Omental fat pad (tissue), 4 donors: Measurements from ENCODE around the gene TFEB. TPM values are rescaled to one million over a fixed set of nuclear protein-coding genes. Genes with fewer than 3 reads are reported as not detected.

ENCODE experiments used
- ATAC-seq: fragments of 150-250 bp; one replicate; pipeline ENCODE4 v1.9.1; 2016; ENCODE audit warnings: mild to moderate bottlenecking, moderate library complexity; ENCODE audit not compliant: low FRiP score
- DNase-seq: peaks from one replicate; pipeline ENCODE4 v3.0.0-alpha.2; 2019; ENCODE audit warnings: low spot score
- total RNA-seq, 4 donors: library from RNA; depleted of rRNA; stranded (reverse); fragments of >200 nt; gene quantifications; one replicate each; pipeline ENCODE4 v1.1.0, GENCODE V29; 2016
- TF ChIP-seq, protein P1 (sequence below), 3 donors: fragments of 450-650 bp; IDR thresholded peaks; one replicate each; pipeline ENCODE4 v1.5.1; 2016 to 2017; ENCODE audit warnings: antibody characterized with exemption in 3 of 3, mild to moderate bottlenecking in 3 of 3, moderate library complexity in 2 of 3

Gene TFEB
- total RNA-seq, 4 donors from 2014 or later, result 7.1 to 24.4 (median 14.5) TPM

DNA sequence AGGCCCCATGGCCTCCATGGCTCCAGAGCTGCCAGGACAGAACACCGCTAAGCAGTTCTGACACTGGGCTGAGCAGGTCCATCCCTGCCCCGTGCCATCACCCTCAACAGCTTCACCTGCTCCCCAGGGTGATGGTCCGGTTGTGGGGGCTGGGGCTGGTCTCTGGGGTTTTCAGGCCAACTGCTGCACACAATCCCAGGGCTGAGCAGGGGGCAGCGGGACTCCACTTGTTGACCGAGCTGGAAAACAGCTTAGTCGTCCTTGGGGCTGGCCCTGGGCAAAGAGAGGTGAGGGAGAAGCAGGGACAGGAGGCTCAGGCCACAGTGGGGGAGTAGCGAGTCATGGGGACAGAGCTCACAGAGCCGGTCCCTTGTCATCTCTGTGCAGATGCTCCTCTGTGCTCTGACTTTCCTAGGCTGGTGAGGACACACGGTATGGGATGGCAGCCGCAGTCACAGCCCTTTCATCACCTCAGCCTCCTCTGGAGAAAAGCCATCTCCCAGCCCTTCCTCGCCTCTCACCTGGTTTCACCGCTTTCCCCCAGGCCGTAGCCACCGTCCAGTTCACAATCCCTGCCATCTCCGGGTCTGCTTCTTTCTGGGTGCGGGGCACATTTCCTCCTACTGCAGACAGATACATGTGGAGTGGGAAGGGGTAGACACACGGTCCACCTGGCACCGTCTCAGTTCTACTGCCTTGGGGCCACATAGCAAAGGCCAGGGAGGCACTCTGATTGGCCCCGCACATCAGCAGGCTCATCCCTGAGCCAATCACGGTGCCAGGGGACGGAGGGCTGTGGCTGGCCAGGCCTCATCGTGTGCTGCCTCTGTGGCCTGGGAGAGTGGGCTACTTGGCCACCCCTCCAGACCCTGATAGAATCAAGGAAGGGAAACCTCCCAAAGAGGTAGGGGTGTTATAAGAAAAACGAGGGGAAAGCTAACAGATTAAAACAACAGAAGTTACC lies 78.0 kb downstream of the TFEB start:
- TF ChIP-seq, protein P1, sequence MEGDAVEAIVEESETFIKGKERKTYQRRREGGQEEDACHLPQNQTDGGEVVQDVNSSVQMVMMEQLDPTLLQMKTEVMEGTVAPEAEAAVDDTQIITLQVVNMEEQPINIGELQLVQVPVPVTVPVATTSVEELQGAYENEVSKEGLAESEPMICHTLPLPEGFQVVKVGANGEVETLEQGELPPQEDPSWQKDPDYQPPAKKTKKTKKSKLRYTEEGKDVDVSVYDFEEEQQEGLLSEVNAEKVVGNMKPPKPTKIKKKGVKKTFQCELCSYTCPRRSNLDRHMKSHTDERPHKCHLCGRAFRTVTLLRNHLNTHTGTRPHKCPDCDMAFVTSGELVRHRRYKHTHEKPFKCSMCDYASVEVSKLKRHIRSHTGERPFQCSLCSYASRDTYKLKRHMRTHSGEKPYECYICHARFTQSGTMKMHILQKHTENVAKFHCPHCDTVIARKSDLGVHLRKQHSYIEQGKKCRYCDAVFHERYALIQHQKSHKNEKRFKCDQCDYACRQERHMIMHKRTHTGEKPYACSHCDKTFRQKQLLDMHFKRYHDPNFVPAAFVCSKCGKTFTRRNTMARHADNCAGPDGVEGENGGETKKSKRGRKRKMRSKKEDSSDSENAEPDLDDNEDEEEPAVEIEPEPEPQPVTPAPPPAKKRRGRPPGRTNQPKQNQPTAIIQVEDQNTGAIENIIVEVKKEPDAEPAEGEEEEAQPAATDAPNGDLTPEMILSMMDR (IDR thresholded peaks at IDR 0.05), result no peak
- ATAC-seq (no peak), DNase-seq (no peak)

DNA sequence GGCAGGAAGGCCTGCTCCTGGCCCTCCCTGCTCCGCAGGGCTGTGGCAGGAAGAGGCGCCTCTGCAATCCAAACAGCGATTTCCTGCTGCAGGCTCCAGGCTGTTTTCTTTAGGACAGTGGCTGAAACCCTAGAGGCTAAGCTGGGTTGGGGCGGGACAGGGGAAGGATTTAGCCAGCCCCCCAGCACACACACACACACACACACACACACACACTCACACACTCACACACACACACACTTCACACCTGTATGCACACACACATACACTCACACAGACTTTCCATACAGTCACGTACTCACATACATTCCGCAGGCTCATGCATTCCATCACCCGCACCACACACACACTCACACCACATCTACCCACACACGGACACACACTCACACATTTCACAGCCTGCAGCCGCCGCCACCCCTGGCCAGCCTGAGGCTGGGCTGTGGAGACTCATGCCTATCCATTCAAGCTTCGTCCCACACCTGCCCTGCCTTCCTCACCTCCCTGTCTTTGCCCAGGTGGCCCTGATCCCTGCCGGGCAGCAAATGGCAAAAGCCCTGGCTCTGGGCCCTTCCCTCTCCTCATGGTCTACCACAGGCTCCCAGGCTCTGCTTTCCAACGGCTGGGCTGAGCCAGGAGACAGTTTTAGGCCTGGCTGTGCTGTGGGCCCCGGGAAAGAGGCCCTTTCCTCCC lies 79.3 kb downstream of the TFEB start:
- DNase-seq (no peak), ATAC-seq (no peak)
- TF ChIP-seq, protein P1 (IDR thresholded peaks at IDR 0.05), result no peak

DNA sequence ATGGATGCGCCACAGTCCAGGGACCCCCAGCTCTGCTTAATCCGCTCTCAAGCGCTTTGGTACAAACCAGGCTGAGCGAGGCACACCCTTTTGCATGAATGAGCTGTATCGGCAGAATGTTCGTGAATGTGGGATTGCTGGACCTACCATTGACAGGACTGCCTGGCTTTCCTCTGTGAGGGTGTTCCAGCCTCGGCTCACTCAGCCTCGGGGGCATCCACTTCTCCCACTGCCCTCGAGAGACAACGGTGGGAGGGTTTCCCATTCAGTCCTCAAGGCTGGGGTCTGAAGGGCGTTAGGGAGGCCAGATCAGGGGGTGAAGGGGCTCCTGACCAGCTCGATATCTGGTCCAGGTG lies 79.8 kb downstream of the TFEB start:
- DNase-seq, result no peak
- TF ChIP-seq, protein P1 (IDR thresholded peaks at IDR 0.05), result no peak
- ATAC-seq, result no peak

DNA sequence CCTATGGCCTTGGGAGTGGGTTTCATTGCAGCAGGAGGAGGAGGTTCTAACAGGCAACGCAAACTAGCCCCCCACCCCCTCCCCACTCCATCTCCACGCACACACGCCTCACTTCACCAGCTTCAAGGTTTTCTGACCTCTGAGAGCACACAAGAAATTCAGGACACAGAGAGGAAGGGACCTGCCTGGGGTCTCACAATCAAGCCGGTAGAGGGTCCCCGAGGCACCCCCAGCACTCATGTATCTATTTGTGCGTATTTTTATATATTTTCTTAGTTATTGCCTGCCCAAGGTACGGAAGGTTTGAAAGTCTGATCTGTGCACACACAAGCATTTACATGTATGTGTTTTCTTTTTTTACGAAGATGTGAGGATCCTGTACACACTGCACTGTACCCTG lies 80.2 kb downstream of the TFEB start:
- TF ChIP-seq, protein P1 (IDR thresholded peaks at IDR 0.05), result no peak
- DNase-seq (no peak), ATAC-seq (no peak)

DNA sequence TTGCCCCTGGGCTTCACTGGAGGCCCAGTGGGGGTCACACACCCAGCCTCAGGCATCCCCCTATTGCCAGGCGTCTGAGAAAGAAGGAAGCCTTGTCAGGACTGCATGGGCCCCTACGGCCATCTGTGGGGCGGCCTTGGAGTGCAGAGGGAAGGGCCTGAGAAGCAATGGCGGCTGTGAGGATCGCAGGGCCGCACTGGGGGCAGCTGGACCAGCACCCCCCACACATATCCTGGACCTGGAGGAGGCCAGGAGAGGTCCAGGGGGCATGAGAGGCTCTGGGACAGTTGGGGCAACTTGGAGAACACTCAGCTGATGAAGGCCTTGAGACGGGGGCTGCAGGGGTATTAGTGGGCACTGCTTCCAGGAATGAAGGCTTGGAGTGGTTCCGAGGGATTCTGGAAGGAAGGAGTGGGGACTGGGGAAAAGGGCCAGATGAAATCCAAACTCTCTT lies 80.7 kb downstream of the TFEB start:
- DNase-seq (no peak), ATAC-seq (no peak)
- TF ChIP-seq, protein P1 (IDR thresholded peaks at IDR 0.05), result no peak

DNA sequence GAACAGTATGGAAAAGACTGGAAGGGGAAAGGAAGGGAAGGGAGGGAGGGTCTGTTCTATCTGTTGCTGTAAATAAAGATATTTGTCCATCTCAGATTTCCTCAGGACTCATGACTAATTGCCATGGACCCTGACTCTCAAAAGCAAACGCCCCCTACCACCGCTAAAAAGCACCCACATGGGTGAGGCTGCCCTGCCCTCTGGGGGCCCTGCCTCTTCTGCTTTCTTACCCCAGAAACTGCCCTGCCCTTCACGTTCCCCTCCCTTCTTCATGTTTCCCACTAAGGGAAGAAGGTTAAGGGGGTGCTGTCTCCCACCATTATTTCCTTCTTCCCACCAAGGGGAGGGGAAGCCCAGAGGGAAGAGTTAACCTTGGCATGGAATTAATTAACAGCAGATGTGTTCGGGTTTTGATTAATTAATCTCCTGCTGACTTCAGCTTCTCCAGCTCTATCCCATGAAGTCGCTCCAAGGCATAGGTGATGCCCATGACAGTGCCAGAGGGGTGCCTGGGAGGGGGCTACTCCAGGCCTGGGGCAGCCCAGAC lies 81.2 kb downstream of the TFEB start:
- TF ChIP-seq, protein P1 (IDR thresholded peaks at IDR 0.05), result no peak
- no peak for DNase-seq
- no peak for ATAC-seq
